ENCODE data around the gene GRXCR2.

GRCh38 chr5:145887976-145888574, 15.3 kb upstream of the GRXCR2 start:
- TF ChIP-seq CTBP1 (IDR thresholded peaks at IDR 0.05; ENCODE audit: borderline replicate concordance) (no peak), TARDBP (IDR thresholded peaks at IDR 0.05) (no peak), BHLHE40 (IDR thresholded peaks at IDR 0.05; ENCODE audit: borderline replicate concordance) (no peak), SUZ12 (IDR thresholded peaks at IDR 0.05) (no peak), FOXM1 (IDR thresholded peaks at IDR 0.05; ENCODE audit: borderline replicate concordance) (no peak), FOXK2 (IDR thresholded peaks at IDR 0.05) (no peak), LEF1 (IDR thresholded peaks at IDR 0.05; ENCODE audit: borderline replicate concordance) (no peak), ARNT (IDR thresholded peaks at IDR 0.05) (no peak), PKNOX1 (IDR thresholded peaks at IDR 0.05) (no peak), SP1 (IDR thresholded peaks at IDR 0.05) (no peak), HDGF (IDR thresholded peaks at IDR 0.05; ENCODE audit: borderline replicate concordance) (no peak), L3MBTL2 (conservative IDR thresholded peaks at IDR 0.05) (no peak), ELF4 (IDR thresholded peaks at IDR 0.05) (no peak), NFRKB (IDR thresholded peaks at IDR 0.05) (no peak)
